Measurements from ENCODE around the gene CUL3. TPM values are rescaled to one million over a fixed set of nuclear protein-coding genes. Genes with fewer than 3 reads are reported as not detected.

CUL3 gene
- total RNA-seq, 1 donor from 2014 or later = 95.5 TPM

DNA sequence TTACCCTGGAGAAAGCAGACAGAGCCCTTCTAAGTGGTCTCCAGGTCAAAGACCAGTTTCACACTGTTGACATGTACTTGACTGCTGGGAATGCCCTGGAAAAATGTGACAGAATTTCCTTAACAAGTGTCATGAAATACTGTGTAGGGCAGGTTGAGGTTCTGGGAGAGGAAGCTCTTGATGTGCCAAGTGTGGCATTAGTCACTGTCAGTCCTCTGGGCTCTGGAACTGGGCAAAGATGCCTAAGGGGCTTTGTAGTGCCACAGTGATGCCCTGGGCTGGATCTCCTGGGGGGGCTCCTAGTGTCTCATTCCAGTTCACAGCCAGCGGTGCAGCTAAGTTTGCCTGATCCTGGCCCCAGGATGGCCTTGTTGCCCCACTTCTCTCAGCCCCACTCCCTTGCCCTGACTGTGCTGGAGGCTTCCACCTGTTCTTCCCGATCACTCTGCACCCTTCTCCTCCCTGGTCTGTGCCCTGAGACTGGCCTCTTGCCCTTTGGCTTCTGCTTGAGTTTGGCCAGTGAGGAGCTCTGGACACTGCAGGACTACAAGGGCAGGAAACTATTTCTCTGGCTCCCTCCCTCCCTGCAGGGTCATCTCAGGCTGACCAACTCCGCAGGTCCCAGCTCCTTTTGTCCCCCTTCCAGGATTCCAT, 156.2 kb downstream of the CUL3 start:
- H3K27ac ChIP-seq (ENCODE audit: low read depth, low read length) = no peak overlapping the region
- no peak overlapping the region for H3K4me3 Mint-ChIP-seq (ENCODE audit: unreplicated experiment)
- no peak for DNase-seq (ENCODE audit: low read depth)
- no peaks in the 10 kb centered on the region for H3K9me3 ChIP-seq (ENCODE audit: insufficient read depth, low read depth, low read length)
- no peak overlapping the region for H2AFZ ChIP-seq (ENCODE audit: low read depth, low read length)
- no peak overlapping the region for H3K27ac Mint-ChIP-seq (ENCODE audit: unreplicated experiment)
- H3K27me3 ChIP-seq (ENCODE audit: insufficient read depth, low read length) = no peaks in the 10 kb centered on the region
- H3K4me1 ChIP-seq (ENCODE audit: insufficient read depth, low read length) = no peaks in the 10 kb centered on the region
- TF ChIP-seq CTCF (IDR thresholded peaks at IDR 0.05; ENCODE audit: insufficient read depth, low read depth, low read length) (no peak), EZH2 (IDR thresholded peaks at IDR 0.05; ENCODE audit: insufficient read depth, low read length) (no peak)
- no peaks in the 10 kb centered on the region for H3K79me2 ChIP-seq (ENCODE audit: insufficient read depth, low read length)
- FAIRE-seq = no peak
- no peak overlapping the region for H3K4me3 ChIP-seq (ENCODE audit: insufficient read depth, low read depth, low read length)
- no peaks in the 10 kb centered on the region for H3K4me1 Mint-ChIP-seq (ENCODE audit: low read depth, unreplicated experiment)
- no peaks in the 10 kb centered on the region for H3K36me3 ChIP-seq (ENCODE audit: insufficient read depth, low read length)
- no peak overlapping the region for H3K4me2 ChIP-seq (ENCODE audit: low read length)
- no peaks in the 10 kb centered on the region for H3K27me3 Mint-ChIP-seq (ENCODE audit: low read depth, unreplicated experiment)
- H3K9ac ChIP-seq (ENCODE audit: low read length) = no peak overlapping the region
- H3K36me3 Mint-ChIP-seq (ENCODE audit: low read depth, unreplicated experiment) = peaks cover 2% of the 10 kb centered on the region
- H4K20me1 ChIP-seq (ENCODE audit: insufficient read depth, low read length) = no peaks in the 10 kb centered on the region
- H3K9me3 Mint-ChIP-seq (ENCODE audit: unreplicated experiment) = peaks cover 16% of the 10 kb centered on the region

DNA sequence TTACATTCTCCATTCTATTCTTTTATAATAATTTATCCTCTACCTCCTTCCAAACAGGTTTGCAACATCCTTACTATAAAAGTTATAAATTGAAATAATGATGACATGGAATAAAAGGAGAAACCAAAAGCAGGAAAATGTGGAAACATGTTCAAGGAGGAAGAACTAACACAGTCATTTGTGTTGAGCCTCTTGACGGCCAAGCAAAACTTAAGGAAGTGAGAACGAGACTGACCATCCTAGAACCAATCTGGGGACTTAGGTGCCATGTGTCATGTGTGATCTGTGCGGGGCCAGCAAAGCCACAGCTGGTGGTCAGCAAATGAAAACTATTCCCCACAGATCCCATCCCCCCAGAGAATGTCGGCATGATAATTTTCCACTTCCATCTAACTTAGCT, 157.7 kb downstream of the CUL3 start:
- H3K9me3 Mint-ChIP-seq (ENCODE audit: unreplicated experiment) = peaks cover 13% of the 10 kb centered on the region
- Histone ChIP-seq H3K9ac (ENCODE audit: low read length) (no peak overlapping the region), H2AFZ (ENCODE audit: low read depth, low read length) (no peak overlapping the region), H4K20me1 (ENCODE audit: insufficient read depth, low read length) (no peaks in the 10 kb centered on the region), H3K79me2 (ENCODE audit: insufficient read depth, low read length) (no peaks in the 10 kb centered on the region), H3K4me2 (ENCODE audit: low read length) (no peak overlapping the region), H3K27me3 (ENCODE audit: insufficient read depth, low read length) (no peaks in the 10 kb centered on the region), H3K4me3 (ENCODE audit: insufficient read depth, low read depth, low read length) (no peak overlapping the region), H3K27ac (ENCODE audit: low read depth, low read length) (no peak overlapping the region), H3K36me3 (ENCODE audit: insufficient read depth, low read length) (no peaks in the 10 kb centered on the region), H3K9me3 (ENCODE audit: insufficient read depth, low read depth, low read length) (no peaks in the 10 kb centered on the region), H3K4me1 (ENCODE audit: insufficient read depth, low read length) (no peaks in the 10 kb centered on the region)
- no peak for DNase-seq (ENCODE audit: low read depth)
- H3K36me3 Mint-ChIP-seq (ENCODE audit: low read depth, unreplicated experiment) = peaks cover 2% of the 10 kb centered on the region
- H3K27ac Mint-ChIP-seq (ENCODE audit: unreplicated experiment) = no peak overlapping the region
- H3K4me3 Mint-ChIP-seq (ENCODE audit: unreplicated experiment) = no peak overlapping the region
- TF ChIP-seq CTCF (IDR thresholded peaks at IDR 0.05; ENCODE audit: insufficient read depth, low read depth, low read length) = no peak
- no peak for TF ChIP-seq EZH2 (IDR thresholded peaks at IDR 0.05; ENCODE audit: insufficient read depth, low read length)
- no peaks in the 10 kb centered on the region for H3K27me3 Mint-ChIP-seq (ENCODE audit: low read depth, unreplicated experiment)
- no peak for FAIRE-seq
- H3K4me1 Mint-ChIP-seq (ENCODE audit: low read depth, unreplicated experiment) = no peaks in the 10 kb centered on the region

DNA sequence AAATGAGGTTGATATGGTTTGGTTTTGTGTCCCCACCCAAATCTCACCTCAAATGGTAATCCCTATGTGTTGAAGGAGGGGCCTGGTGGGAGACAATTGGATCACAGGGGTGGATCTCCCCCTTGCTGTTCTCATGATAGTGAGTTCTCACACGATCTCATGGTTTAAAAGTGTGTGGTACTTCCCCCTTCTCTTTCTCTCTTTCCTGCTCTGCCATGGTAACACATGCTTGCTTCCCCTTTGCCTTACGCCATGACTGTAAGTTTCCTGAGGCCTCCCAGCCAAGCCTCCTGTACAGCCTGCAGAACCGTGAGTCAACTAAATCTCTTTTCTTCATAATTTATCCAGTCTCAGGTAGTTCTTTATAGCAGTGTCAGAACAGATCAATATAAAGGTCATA, 158.5 kb downstream of the CUL3 start:
- Histone ChIP-seq H3K4me1 (ENCODE audit: insufficient read depth, low read length) (no peaks in the 10 kb centered on the region), H3K27me3 (ENCODE audit: insufficient read depth, low read length) (no peaks in the 10 kb centered on the region), H3K36me3 (ENCODE audit: insufficient read depth, low read length) (no peaks in the 10 kb centered on the region), H3K4me3 (ENCODE audit: insufficient read depth, low read depth, low read length) (no peak overlapping the region), H3K79me2 (ENCODE audit: insufficient read depth, low read length) (no peaks in the 10 kb centered on the region), H3K9me3 (ENCODE audit: insufficient read depth, low read depth, low read length) (no peaks in the 10 kb centered on the region), H4K20me1 (ENCODE audit: insufficient read depth, low read length) (no peaks in the 10 kb centered on the region), H2AFZ (ENCODE audit: low read depth, low read length) (no peak overlapping the region), H3K9ac (ENCODE audit: low read length) (no peak overlapping the region), H3K27ac (ENCODE audit: low read depth, low read length) (no peak overlapping the region), H3K4me2 (ENCODE audit: low read length) (no peak overlapping the region)
- Mint-ChIP-seq H3K9me3 (ENCODE audit: unreplicated experiment) (peaks cover 10% of the 10 kb centered on the region), H3K4me1 (ENCODE audit: low read depth, unreplicated experiment) (no peaks in the 10 kb centered on the region), H3K4me3 (ENCODE audit: unreplicated experiment) (no peak overlapping the region), H3K27ac (ENCODE audit: unreplicated experiment) (no peak overlapping the region), H3K27me3 (ENCODE audit: low read depth, unreplicated experiment) (no peaks in the 10 kb centered on the region), H3K36me3 (ENCODE audit: low read depth, unreplicated experiment) (peaks cover 2% of the 10 kb centered on the region)
- DNase-seq (ENCODE audit: low read depth) (no peak), FAIRE-seq (no peak)
- TF ChIP-seq CTCF (IDR thresholded peaks at IDR 0.05; ENCODE audit: insufficient read depth, low read depth, low read length) = no peak

All from astrocyte (in vitro differentiated cells and primary cell).